Endometrium (tissue), 2 donors: ENCODE measurements around the gene MX1.

Experiments
- FAIRE-seq: peaks from 2 replicates; lab custom pipeline; 2012; peaks lifted over from hg19 to GRCh38; lab: Jason Lieb, UNC
- donor health status: control.
- donor health status: control.

MX1 gene

GRCh38 chr21:41460578-41461527, 34.8 kb downstream of the MX1 start:
- no peak for FAIRE-seq

- no peak for FAIRE-seq
Observed at GRCh38 chr21:41465176-41465781, 39.2 kb downstream of the MX1 start.

DNA sequence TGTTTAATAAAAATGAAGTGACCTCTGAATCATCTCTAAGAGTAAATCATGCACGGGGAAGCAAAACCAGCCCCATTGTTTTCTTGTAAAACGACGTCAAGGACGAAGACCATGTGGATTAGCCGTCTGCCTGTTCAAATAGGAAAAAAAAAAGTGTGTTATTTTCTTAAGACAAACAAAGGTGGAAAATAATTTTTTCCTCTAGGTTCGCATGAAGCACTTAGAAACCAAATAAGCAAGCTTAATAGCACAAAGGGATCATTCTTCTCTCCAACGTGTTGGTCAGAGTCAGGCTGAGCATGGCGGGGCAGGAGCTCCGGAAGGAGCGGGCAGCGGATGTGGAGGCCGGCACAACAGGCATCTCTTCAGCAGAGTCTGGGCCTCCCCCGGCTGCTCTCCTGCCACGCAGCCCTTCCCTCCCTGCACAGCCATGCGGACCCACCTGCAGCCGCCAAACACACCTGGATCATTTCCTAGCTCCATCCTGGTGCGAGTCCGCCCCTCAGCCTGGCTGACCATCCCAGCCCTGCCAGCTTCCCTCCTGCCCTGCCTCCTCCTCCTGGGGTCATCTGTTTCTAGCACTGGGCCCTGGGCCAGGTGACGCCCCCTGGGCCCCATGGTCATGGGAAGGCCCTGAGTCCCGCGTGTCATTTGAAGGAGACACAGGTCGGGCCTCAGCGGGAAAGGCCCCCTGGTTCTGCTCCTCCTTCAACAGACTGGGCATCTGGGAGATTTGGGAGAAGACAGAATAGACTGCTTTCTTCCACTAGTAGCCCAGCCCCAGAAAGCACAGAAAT, 40.2 kb downstream of the MX1 start:
- no peak for FAIRE-seq

GRCh38 chr21:41470054-41470453, 44.0 kb downstream of the MX1 start:
- no peak for FAIRE-seq

DNA sequence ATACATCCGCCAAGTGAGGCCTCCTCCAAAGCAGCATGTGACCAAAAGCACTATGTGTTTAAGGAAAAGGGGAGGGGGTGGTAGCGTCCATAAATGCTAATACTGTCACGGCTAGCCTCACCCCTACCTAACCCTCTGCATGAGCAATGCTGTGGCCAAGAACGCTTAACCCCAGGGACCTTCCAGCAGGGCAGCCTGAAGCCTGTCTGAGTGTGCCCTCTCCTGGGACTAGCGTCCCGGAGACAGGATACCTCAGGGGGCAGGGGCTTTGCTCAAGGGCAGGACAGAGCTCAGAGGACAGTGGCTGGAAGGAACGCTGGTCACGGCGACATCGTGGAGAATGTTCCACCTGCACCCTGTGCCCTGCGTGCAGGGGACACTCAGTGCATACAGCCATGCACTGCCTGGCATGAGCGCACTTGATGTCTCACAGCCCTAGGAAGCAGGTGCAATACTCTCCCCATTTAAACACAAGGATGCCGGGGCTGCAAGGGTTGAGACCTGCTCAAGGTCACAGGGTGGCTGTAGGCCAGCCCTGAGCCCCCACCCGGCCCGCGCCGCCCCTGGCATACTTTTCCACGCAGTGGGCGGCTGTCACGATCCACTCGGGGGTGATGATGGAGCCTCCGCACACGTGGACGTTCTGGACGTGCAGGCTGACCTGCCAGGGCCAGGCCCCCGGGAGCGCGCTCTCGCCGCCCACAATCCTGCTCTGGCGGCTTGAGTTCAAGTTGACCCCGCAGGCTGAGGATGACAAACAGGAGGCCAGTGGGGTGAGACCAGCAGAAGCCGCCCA, 46.9 kb downstream of the MX1 start:
- FAIRE-seq, result no peak

DNA sequence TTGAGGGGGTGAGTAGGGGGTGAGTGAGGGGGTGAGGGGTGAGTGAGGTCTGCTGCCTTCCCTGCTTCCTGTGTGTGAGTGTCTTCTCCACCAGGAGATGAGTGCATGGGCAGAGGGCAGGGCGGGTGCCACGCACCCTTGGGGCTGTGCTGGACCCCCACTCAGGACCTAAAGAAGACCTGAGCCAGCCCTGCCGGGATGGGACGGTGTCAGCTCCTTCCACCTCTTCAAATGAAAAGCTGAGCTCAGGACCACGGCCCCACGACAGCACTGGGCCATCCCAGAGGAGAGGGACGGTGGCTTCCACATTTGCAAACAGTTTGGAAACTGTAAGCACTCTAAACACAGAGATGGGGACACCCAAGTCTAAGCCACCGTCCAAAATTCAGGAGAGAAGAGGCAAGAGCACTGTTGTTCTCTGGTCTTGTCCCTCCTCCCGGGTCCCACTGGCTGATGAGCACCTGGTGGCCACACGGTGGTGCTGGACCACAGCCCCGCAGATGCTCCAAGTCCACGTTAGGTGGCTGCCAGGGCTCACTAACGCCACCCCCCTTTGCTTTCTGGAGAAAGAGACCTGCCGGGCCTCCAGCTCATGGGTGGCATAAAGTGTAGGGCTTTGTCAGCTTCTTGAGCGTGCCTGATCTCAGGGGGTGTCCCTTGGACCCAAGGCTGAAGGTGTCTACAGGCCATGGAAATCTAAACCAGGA, 49.8 kb downstream of the MX1 start:
- no peak for FAIRE-seq

GRCh38 chr21:41477641-41478318, 51.7 kb downstream of the MX1 start:
- FAIRE-seq, result no peak

- FAIRE-seq, result no peak
Observed at GRCh38 chr21:41478319-41479177, 52.5 kb downstream of the MX1 start.

GRCh38 chr21:41479686-41480085, 53.6 kb downstream of the MX1 start:
- no peak for FAIRE-seq

DNA sequence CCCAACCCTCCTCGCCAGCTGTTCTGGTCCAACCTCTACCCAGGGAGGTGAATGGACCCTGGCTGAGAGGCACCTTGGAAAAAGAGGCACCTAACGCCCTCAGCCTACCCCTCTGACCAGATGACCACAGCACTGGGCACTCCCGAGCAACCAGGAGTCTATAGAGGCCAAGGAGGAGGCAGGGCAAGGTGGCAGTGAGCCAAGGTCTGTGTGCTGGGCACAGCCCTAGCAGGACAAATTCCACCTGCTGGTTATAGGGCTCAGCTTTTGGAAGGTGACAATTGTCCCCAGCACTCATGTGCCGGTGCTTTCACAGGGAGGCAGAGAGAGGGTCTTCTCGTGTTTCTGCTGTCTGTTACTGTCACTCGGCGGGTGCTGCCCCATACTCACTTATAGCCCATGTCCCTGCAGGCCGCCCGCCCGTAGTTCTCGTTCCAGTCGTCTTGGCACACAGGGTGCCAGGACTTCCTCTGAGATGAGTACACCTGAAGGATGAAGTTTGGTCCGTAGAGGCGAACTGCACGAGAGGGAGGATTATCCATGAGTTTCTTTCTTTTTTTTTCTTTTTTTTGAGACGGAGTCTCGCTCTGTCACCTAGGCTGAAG, 54.1 kb downstream of the MX1 start:
- no peak for FAIRE-seq

GRCh38 chr21:41481191-41481590, 55.2 kb downstream of the MX1 start:
- FAIRE-seq, result no peak

DNA sequence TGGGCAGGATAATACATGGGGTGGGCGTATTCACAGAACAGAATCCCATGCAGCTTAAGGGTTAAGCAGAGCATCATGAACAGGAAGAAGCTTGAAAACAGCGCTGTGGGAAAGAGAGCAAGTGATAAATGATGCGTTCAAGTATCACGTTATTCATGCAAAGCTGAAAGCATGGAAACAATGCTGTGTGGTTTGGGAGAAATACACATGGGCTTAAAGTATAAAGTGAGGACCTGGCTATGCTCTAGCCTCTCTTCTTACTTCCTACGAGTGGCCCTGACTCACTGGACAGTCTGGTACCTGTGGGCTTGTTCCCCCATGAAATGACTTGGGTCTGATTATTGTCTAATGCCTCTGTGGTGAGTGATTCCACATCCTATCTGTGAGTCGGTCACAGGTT, 56.3 kb downstream of the MX1 start:
- no peak for FAIRE-seq

- no peak for FAIRE-seq
Observed at GRCh38 chr21:41482980-41483379, 56.9 kb downstream of the MX1 start.

DNA sequence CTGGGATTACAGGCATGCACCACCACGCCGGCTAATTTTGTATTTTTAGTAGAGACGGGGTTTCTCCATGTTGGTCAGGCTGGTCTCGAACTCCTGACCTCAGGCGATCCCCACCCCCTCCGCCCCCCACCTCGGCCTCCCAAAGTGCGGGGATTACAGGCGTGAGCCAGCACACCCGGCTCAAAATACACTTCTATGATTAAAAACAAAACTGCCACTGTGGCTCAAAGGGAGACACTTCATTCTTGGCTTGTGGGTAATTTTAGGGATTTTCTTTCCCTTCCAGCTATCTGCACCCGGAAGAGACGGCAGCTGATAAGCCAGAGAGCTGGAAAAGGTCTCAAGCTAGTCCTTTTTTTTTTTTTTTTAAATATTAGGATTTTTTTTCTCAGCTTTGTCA, 57.4 kb downstream of the MX1 start:
- FAIRE-seq, result no peak

- FAIRE-seq, result no peak
Observed at GRCh38 chr21:41483973-41484372, 57.9 kb downstream of the MX1 start.

- FAIRE-seq, result no peak
Observed at GRCh38 chr21:41487082-41487481, 61.0 kb downstream of the MX1 start.

DNA sequence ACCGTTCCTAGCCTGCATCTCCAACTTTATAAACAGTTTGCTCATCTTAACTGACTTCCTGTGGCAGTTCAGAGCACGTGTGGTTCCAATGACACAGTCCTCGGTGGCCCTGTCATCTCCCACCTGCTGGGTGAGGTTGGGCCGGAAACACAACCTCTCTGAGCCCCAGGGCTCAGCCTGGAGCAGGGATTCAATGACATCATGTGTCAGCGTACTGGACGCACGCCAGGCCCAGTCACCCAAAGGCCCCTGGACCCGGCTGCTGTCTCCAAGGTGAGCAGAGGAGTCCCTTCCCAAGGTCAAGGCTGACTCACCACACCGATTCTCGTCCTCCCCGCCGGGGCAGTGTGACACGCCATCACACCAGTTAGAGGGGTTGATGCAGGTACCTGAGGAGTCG, 62.0 kb downstream of the MX1 start:
- no peak for FAIRE-seq

- no peak for FAIRE-seq
Observed at GRCh38 chr21:41489329-41489728, 63.3 kb downstream of the MX1 start.

DNA sequence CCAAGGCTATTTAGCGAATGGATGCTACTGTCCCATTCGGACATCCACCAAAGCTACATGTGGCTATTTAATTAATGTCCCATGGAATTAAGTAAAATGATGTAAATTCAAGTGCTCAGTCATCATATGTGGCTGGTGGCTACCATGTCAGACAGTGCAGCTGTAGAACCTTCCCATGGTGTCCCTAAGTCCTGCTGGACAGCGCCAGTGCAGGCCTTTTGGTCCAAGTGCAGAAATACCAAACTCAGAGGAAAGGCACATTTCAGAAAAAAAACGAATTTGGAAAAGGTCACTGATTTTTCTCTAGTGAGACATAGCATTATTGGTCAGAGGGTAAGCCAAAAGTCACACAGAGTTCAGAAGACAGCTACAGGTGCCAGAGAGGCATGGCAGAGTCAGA, 64.3 kb downstream of the MX1 start:
- FAIRE-seq, result no peak
